ENCODE results near the gene CCS.
"Not testable (repeated sequence)": the region's sequence is repeated elsewhere in the genome, so short reads cannot be mapped to it uniquely, and the experiment has no call there.

Gene CCS, protein sequence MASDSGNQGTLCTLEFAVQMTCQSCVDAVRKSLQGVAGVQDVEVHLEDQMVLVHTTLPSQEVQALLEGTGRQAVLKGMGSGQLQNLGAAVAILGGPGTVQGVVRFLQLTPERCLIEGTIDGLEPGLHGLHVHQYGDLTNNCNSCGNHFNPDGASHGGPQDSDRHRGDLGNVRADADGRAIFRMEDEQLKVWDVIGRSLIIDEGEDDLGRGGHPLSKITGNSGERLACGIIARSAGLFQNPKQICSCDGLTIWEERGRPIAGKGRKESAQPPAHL

DNA sequence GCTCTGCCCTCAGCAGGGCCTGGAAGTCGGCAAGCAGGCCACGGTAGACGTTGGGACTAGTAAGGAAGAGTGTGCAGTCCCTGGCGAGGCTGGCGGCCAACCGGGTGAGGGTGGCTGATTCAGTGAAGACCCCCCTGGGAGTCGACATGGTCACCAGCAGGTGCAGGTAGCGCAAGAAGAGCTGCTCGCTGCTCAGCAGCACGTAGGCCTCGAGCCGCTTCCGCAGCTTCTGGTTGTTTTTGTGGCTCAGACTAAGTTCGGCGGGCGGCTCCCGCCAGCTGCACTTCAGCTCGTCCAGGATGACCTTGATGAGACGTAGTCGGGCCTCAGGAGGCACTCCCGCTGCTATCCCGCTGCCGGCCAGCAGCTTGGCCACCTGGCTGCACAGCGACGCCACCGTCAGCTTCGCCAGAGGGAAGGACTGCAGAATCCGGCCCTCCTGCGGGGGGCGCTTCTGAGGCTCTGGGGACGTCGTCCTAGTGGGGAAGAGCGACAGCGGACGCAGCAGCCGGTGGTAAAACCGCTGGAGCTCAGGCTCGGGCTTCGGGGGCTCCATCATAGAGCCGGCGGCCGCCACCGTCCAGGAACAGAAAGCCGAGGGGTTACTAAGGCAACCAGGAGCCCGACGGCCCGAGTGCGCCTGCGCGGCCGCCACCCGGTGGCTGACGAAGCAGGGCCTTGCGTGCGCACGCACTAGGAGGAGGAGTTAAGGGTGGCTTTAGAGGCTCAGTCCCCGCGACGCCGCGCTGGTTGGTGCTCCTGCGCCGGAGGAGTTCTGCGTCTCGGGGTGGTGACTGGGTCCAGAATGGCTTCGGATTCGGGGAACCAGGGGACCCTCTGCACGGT lies at the start of gene CCS, which contains the start of gene CCDC87:
Gene CCS, plus strand, starts transcription at position 729 of the 846 bp plus-strand sequence. Its CDS starts 77 bp downstream, at position 806.
Gene CCDC87, minus strand, starts transcription at position 607 of the 846 bp plus-strand sequence. Its CDS starts 48 bp downstream, at position 559.
- peak; percentile 98 for DNase-seq (ENCODE audit: low spot score)

DNA sequence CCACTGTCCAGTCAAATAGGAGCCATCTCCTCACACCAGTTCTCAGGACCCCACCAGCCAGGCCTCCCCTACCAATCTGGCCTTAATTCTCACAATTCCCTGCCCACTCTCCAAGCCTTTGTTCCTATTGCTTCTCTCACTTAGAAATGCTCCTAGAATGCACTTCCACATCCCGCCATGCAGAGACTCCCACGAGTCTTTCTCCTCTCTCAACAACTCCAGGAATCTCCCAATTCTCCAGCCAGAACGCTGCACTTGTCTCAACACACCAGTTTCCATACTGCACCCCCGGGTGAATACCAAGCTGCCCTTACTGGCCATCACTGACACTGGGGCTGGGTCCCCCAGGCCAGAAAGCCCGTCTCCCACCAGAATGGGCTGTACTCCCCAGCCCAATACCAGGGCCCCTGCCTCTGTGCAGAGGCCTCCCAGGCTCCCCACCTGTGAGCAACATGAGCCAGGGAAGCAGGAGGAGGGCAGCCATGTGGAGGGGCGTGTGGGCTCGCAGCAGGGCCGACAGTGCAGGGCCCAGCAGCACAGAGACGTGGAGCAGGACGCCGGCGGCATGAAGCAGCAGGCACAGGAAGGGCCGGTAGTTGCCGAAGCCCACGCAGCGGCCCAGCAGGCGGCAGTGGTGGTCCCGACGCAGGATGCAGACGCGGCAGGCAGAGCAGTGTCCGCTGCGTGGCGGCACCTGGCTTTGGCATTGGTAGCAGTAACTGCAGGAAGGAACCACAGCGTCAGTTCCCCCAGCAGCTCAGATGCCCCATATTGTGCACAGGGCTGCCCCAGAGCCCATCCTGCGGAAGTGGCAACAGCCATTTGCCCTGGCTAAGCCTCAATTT lies 49.5 kb upstream of the CCS start:
- peak; percentile 85 for DNase-seq (ENCODE audit: low spot score)

DNA sequence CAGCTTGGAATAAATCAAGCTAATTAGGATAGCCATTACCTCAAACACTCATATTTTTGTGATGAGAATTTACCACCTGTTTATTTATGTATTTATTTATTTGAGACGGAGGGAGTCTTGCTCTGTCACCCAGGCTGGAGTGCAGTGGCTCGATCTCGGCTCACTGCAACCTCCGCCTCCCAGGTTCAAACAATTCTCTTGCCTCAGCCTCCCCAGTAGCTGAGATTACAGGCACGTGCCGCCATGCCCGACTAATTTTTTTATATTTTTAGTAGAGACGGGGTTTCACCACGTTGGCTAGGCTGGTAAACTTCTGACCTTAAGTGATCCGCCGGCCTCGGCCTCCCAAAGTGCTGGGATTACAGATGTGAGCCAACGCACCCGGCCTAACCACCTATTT lies 48.0 kb upstream of the CCS start:
- DNase-seq (ENCODE audit: low spot score): not testable (repeated sequence)

DNA sequence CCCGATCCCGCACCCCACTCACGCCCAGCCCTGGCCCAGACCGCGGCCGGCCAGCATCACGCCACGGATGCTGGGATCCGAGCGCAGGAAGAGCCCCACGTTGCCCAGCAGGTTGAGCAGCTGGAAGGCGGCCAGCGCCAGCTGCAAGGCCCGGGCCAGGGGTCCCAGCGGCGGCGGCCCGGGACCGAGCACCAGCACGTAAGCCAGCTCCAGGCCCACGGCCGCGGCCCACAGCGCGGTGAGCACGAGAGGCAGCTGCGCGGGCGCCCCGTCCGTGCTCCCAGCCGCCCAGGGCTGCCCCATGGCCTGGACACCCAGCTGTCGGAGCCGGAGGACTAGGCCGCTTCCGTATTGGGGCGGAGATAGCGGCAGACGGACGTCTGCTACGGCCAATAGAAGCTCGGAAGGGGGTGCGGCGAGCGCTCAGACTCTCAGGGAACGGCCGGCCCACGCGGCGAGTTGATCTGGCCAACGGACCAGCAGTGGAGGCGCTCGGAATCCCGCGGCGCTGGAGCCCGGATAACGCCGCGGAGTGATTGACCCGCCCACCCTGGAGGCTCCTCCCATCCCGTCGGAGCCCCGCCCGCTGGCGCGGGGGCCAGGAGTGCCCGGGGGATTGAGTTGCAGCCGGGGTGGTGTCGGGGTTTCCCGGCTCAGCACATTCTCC lies 47.2 kb upstream of the CCS start, which contains the start of gene ZDHHC24:
Gene ZDHHC24, minus strand, starts transcription at position 348 of the 667 bp plus-strand sequence. Its CDS starts 45 bp downstream, at position 303.
- DNase-seq (ENCODE audit: low spot score): peak; percentile 94

DNA sequence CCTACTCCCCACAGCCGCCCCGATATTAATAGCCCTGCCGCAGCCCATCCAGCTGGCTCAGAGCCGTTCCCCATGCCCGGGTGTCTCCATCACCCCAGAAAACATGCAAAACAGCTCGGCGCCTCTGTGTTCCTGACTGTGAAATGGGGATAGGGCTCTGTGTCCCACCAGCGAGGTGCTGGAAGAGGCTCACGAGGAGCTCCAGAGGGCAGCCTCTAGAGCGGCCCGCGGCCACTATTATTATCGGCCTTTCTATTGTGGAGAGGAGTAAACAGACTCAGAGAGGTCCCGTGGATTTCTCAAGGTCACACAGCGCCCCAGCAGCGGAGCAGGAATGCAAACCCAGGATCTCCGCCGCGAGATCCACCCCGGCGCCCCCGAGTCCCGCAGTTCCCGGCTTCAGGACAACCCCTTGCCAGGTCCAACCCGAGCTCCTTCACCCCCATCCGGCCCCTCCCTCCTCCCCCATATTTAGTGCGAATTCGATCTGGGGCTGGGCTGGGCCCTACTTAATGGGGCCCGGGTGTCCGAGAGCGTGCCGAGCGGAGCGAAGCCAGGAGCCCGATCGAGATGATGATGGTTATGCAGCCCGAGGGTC lies 46.5 kb upstream of the CCS start, which contains the start of gene ACTN3:
Gene ACTN3, plus strand, starts transcription at position 536 of the 598 bp plus-strand sequence. Its CDS starts 35 bp downstream, at position 571.
- DNase-seq (ENCODE audit: low spot score): no peak

DNA sequence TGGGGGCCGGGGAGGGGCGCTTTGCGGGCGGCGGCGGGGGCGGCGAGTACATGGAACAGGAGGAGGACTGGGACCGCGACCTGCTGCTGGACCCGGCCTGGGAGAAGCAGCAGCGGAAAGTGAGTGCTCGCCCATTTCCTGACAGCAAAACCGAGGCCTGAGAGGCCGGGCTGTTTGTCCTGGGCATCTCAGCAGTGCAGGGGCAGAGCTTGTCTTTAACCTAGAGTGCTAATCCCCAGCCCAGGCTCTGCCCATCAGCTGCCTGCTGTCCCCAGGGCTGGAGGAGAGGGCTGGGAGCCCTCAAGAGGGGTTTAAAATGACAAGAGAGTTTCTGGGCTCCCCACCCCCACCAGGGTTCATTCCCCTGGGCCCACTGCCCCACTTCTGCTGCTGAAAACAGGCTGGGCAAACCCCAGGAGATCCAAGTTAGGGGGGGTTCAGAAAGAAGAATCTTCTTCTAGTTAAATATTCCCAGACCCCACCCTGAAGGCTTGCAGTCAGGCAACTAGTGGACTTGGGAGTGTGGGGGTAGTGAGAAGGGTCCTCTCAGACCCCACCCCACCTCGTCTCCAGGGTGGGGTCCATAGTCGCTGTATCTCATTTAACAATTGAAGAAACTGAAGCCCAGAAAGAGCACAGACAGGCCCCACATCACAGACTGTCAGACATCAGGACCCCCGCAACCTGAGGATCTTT lies 45.9 kb upstream of the CCS start:
- no peak for DNase-seq (ENCODE audit: low spot score)

DNA sequence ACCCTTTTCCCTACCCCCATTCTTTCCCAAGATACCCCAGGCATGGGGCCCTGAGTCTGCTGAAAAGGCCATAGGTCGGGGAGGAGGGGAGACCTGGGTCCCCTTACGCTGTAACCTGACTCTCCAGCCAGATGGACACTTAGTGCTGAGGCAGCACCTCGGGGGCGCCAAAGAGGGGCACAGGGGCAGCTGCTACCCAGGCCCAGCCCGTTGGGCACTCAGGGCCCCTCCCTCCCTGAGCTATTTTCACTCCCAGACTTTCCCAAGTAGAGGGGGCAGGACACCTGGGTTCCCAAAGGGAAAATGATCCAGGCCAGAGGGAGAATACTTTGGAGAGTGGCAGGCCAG lies 45.3 kb upstream of the CCS start:
- DNase-seq (ENCODE audit: low spot score): no peak

DNA sequence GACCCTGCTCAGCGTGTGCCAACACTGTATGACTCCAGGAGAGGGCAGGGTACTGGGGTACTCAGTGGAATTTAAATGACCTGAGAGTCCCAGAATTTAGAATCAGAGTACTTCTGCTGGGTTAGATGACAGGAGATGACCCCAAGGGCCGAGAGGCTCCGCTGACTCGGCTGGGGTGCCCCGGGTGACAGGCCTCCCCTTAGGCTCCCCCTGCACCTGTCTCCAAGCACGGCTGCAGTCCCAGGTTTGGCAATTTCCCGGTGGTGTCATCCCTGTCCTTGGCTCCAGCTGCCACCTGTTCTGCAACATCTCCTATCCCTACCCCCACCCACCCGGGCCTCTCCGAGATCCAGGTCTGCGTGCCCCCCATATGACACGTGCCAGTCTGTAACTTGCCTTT lies 44.9 kb upstream of the CCS start:
- DNase-seq (ENCODE audit: low spot score): no peak

DNA sequence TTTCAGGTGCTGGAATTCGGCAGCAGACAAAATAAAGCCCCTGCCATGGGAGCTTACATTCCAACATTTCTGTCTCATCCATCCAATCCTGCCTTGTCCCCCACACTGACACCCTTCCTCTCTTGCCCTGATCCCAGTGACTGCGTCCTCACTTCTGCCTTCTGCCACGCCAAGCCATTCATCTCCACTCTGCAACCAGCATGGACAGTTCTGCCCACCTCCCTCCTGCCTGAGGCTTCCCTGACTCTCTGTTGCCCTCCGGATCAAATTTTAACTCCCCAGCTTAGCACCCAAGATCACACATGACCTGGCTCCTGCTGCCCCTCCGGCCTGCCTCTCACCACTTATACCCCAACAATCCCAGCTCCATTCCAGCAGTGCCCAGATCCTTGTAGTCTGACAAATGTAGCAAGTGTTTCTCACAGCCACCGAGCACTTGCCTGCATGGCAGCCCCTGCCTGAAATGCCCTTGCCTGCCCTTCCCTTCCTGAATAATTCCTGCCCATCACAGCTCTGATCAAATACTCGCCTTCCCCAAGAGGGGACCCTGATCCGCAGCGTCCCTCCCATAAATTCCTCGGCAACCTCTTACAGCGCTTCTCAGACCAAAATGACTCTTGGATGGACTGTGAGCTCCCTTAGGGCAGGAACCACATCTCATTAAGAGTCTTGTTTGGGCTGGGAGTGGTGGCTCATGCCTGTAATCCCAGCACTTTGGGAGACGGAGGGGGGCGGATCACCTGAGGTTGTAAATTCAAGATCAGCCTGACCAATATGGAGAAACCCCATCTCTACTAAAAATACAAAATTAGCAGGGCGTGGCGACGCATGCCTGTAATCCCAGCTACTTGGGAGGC lies 44.0 kb upstream of the CCS start:
- no peak for DNase-seq (ENCODE audit: low spot score)

DNA sequence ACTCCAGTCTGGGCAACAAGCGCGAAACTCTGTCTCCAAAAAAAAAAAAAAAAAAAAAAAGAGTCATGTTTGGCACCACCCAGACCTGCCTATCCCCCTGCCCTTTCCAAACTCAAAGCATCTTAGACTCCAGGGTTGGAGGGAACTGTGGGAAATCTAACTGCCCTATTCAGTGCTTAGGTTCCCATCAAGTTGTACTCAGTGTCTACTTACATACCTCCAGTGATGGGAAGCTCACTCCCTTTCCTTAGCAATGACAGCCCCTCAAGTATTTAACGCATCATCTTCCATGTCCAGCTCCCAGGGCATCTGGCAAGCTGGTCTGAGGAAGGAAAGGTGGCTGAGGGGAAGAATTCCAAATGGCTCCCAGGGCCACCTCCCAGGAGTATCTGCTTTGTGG lies 43.3 kb upstream of the CCS start:
- no peak for DNase-seq (ENCODE audit: low spot score)

DNA sequence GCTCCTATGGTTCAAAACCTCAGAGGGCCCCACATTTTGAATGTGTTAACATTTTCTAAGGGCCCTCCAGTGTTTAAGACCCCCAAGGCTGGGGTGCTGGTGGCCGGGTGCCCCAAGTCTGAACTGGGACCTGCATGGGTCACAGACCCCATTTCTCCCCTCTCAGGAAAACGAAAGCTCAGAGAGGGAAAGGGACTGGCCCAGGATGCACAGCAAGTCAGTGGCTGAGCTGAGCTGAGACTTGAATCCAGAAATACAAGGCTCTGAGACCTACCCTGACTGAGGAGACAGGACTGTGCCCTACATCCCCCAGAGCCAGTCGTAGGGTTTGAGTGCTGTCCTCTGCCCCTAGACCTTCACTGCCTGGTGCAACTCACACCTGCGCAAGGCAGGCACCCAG lies 42.1 kb upstream of the CCS start:
- DNase-seq (ENCODE audit: low spot score): no peak

DNA sequence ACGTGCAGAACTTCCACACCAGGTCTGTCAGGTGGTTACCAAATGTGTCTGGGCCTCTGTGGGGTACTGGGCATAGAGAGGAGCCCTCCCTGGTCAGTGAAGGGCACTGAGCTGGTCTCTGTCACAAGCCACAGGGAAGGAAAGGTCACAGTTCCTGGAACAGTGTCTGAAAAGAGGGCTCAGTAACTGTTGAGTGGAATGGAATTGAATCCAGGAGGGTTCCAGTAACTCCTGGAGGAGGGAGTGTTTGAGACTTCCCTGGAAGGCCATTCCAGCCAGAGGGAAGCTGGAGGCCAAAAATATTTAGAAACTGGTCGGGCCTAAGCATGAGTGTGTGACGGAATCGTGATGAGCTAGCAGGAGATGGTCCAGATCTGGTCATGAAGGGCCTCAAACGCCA lies 38.4 kb upstream of the CCS start:
- DNase-seq (ENCODE audit: low spot score): no peak

DNA sequence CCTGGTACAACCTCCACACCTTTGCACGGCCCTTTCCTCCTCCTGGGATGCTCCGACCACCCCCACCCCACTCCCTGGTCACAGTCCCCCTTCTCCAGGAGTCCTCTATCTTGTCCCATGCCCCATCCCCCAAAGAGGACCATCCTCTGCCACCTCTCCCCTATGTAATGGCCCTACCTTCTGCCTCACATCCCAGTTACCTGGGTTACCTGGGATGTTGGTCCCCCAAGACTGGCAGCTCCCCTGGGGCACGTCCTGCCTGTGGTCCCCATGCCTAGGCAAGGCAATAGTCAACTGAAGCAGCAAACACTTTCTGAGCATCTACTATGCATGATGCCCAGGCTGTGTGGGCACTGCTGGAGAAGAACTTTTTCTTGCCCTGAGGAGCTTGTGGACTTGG lies 37.6 kb upstream of the CCS start:
- DNase-seq (ENCODE audit: low spot score): no peak

DNA sequence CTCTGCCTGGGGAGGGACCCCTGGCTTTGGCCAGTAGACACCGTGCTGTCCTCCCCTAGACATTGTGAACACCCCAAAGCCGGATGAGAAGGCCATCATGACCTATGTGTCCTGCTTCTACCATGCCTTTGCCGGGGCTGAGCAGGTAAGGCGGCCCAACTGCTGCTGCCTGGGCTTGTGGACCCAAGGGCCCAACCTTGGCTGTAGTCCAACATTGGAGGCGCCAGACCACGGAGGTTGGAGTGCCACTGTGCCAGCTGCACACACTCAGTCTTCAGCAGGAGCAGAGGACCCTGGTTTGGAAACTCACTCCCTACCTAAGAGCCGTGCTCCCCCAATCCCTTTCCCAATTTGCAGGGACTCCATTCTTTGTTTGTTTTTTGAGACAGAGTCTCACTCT lies 36.9 kb upstream of the CCS start:
- DNase-seq (ENCODE audit: low spot score): no peak

DNA sequence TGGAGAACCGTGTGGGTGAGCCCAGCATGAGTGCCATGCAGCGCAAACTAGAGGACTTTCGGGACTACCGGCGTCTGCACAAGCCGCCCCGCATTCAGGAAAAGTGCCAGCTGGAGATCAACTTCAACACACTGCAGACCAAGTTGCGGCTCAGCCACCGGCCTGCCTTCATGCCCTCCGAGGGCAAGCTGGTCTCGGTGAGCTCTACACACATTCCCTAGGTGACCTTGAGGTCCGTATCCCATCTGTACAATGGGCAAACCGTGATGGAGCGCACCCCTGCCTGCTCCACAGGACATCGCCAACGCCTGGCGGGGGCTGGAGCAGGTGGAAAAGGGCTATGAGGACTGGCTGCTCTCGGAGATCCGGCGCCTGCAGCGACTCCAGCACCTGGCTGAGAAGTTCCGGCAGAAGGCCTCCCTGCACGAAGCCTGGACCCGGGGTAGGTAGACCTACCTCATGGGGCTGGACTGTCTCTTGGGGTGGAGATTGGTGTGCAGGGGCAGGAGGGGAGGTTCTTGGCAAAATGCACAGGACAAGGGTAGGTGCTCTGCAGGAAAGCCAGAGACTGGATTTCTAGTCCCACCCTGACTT lies 35.2 kb upstream of the CCS start:
- DNase-seq (ENCODE audit: low spot score): no peak

DNA sequence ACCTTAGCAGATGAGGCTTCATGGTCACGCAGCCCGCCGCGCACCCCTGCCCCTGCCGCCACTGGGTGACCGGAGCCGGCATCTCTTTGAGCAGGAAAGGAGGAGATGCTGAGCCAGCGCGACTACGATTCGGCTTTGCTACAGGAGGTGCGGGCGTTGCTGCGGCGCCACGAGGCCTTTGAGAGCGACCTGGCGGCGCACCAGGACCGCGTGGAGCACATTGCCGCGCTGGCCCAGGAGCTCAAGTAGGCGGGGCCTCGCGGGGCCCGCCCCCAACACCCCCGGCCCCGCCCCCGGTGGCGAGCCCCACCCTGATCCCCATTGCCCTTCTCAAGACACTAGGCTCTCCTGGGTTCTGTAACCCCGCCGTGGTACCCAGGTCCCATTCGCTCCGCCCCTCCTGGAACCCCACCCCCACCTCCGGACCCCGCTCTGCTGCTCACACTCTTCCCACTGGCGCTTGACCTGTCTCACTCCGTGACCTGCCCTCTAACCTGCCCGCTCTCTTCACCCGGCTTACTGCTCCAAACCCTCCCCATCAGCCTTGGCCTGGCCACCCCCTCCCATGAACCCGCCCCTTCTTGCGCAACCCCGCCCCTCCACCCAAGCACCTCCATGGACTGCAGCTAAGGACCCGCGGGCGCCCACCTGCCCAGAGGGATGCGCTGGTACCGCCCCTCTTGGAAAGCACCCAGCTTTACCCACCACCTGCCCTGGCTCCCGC lies 33.7 kb upstream of the CCS start:
- DNase-seq (ENCODE audit: low spot score): no peak

DNA sequence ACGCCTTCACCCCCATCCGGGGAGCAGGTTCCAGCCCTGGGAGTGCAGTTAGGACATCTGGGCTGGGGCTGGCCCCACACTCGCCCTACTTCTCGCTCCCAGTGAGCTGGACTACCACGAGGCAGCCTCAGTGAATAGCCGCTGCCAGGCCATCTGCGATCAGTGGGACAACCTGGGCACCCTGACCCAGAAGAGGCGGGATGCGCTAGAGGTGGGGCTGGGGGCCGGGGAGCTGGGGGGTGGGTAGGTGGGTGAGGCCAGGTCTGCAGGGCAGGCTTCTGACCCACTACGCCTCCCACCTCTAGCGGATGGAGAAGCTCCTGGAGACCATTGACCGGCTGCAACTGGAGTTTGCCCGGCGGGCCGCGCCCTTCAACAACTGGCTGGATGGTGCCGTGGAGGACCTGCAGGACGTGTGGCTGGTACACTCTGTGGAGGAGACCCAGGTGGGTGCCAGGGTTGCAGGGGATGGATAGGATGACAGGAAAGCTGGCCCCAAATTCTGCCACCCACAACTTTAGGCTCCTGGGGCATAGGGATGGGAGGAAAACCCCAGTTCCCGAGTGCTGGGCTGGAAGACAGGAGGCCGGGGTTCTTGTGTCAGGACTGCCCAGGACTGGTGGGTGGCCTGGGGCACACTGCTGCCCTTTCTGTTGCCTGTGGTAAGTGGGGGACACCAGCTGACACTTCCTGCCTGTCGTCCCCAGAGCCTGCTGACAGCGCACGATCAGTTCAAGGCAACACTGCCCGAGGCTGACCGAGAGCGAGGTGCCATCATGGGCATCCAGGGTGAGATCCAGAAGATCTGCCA lies 32.9 kb upstream of the CCS start:
- DNase-seq (ENCODE audit: low spot score): no peak

All from NAMALWA (cell line).